Activated CD4-positive, CD25-positive, alpha-beta regulatory T cell treated with anti-CD3 and anti-CD28 coated beads, Interleukin-2, amount 50 U/mL, for 72 hours (primary cell): Measurements from ENCODE around the gene ETV3.
"Not testable (repeated sequence)": the region's sequence is repeated elsewhere in the genome, so short reads cannot be mapped to it uniquely, and the experiment has no call there.

Source experiments
- DNase-seq: peaks from one replicate; pipeline ENCODE4 v3.0.0; 2021

The ETV3 gene

DNA sequence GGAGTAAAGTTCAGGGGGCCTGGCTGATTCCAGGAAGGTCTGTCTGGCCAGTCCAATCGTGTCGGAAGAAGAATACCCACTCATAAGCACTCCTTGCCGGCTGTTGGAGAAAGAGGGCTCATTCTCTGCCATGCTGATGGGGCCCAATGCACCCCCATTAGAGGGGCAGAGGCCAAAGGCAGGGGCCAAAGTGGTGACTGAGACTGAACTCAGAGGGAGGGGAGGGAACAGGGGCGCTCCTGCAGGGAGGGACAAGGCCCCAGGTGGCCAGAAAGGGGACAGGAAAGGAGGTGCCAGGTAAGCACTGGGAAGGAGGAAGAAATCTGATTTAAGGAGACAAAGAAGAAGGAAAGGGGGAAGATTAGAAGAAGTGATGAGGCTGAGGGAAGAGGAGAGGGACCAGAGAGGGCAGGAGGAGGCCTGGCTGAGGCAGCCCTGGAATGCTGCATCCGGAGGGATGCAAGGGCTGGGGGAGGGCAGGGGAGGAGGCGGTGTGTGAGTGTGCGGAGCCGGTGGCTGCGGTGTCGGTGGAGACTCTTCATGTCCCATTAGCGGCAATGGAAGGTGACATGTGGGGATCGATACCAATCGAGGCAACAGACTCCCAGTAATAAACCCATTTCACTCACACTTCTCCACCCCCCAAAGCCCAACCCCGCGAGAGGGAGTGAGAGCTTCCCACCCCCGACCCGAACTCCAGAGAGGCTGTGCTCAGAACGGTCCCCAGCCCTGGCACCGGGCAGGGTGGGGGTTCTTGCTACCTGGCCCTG, 26.6 kb downstream of the ETV3 start:
- no peak for DNase-seq

DNA sequence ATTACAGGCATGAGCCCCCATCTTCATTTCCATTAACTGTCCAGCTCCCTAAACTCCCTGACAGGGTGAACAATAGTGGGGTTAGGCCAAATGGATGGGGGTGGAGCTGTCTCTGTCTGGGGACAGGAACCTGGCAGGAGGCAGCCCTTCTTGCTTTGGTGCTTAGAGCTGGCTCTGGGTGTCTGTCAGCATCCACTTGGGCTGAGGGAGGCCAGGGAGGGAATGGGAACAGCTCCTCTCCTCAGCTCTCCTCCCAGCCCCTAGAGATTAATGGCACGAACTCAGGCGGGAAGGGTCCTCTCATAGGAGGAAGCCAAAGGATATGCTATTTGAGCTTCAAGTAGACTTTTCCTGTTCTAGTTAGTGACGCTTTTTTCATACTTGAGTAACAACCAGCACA, 27.5 kb downstream of the ETV3 start:
- DNase-seq, result no peak

DNA sequence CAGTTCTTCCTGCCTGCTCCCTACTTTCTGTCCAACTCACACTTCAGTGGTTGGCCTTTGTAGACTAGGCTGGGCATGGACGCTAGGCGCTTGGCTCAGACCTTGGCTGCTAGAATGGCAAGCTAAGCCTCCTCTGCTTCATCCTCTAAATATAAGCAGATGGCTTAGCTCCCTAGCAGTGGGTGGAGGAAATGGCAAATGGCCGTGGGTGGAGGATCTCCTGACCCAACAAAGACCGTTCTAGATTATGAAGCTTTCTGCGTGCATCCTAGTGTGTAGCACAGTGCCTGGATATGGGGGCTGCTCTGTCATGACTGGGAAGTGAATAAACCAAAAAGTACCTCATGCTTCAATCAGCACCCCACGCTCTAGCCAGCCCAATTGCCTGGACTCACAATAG, 28.2 kb downstream of the ETV3 start:
- no peak for DNase-seq

DNA sequence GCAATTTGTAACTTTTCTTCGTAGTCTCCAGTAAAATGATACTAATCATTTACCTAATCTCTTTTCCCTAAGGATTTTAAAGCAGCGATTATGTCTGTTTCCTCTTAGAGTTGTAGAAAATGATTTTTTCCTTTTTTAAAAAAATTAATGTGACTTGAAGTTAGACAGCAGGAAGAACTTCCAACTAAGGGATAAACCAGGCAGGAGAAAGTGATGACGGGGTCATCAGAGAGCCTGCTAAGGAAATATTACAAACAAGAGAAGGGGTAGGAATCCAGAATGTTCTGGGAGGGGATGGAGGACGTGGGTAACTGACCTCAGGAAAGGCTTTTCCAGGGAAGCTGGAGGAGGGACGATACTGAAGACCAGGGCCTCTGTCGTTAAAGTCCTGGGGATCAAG, 29.7 kb downstream of the ETV3 start:
- no peak for DNase-seq

DNA sequence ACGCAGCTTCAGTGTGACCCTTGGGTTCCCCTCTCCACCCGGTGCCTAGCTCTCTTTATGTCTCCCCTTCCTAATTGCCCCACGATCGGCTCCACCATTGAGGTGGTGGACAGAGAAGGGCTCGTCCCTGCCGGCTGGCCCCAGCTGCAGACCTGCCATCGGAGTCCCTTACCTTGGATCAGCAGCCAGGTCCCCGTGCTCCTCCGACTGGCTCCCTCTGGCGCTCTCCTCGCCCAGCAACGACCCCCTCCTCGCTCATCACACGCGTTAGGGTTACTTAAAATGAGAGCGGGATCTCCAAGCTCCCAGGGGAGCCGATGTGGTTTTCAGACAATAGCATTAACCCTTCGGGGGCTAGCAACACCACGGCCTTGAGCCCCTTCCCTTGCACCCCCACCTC, 30.5 kb downstream of the ETV3 start:
- DNase-seq, result no peak

DNA sequence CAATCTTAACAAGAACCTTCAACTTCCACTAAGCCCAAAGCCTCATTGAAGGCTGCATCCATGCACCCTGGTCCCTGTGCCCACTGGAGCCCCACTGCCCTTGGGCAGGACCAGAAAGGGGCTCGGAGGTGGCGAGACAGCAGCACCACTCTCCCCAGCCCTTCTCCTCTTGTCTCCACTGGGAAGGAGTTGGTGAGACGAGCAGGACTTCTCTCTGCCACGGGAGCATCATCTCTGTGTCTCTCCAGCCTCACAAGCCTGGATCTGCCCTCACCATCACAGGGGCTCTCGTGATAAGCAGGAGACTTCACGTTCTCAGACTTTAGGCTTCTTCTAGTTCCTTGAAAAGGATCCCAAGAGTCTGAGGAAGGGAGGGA, 31.4 kb downstream of the ETV3 start:
- DNase-seq, result no peak

DNA sequence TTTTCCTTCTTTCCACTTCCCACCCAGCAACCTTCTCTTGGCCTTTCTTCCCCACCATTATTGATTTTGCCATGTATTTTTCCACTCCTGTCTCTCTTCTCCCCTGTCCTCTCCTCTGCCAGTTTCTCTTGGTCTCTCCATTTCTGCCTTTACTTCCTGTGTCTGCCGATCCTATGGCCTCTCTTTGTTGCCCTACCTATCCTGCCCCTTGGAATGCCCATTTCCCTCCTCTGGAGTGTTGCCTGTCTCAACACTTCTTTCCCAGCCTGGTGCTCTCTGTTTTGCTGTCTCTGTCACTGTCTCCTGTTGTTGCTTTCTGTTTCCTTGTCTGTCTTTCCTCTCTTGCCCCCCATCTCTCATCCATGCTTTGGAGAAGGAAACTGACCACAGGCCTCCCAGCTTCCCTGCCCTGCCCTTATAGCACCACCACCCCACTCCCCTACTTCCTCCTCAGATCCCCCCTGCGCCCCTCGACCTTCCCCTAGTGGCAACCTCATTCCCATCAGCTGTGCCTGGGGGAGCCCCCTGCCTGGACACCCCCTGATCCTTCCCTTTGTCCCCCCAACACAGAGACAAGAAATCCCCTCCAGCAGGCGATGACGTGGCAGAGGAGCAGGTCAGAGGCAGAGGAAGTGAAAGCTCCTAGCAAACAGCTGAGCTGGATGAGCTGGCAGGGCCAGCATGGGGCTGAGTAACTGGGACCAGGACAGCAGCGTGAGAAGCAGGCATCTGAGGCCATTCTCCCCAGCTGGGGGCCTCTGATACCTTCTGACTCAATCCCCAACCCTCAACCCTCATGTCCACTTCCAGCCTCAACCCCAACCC, 32.0 kb downstream of the ETV3 start:
- no peak for DNase-seq

DNA sequence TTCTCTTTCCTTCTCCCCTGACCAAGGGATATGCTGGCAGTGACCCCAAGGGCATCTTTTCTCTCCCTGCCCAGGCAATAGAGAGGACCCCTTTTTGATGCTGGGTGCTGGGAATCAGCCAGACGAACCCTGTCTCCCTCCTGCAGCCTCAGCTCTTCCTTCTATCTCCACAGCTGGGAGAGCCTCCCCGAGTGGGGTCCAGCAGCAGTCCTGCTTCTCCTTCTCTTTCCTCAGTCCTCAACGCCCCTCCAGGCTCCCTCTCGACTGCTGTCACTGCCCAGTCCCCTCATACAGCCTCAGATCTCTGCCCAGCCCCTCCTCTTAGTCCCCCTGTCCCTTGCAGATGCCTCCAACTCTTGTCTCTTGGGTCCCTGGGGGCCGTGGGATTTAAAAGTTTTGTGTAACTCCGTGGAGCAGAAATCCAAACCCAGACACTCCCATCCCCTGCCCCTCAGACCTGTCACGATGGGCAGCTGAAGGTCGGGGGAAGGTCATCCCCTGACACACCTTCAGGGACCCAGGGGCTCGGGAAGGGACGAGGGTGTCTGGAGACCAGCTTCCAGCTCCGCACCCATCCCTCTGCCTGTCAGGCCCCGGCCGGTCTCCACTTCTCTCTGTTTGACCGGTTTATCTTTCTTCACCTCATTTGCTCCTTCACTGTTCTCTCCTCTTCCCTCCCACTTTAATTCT, 32.8 kb downstream of the ETV3 start:
- DNase-seq, result no peak

DNA sequence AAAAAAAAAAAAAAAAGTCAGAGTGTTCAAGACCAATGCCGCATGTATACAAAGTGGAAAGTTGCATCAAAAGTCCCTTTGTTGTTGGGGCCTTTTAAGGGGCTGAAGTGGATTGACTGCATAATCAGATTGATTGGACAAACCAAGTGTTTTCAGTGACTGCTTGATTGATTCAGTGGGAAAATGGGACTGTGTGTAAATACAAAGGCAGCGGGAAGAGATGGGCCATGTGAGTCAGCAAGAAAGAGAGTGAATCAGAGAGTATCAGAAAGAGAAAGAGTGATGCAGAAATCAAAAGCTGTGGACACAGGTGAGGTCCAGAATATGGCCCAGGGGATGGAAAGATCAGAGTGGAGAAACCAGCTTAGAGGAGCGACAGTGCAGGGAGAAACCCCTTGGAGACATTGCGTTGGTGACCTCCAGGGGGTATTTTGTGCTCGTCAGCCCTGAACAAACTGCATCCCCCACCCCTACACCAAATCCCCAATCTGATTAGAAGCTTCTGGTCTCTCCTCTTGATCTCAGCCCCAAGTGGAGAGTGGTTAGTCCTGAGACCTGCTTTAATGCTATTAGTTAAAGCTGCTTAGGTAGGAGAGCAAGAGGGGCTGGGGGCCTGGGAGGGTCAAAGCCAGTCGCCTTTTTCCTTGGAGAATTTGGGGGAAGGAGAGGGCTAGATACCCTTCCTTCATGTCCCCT, 33.4 kb downstream of the ETV3 start:
- DNase-seq, result no peak

DNA sequence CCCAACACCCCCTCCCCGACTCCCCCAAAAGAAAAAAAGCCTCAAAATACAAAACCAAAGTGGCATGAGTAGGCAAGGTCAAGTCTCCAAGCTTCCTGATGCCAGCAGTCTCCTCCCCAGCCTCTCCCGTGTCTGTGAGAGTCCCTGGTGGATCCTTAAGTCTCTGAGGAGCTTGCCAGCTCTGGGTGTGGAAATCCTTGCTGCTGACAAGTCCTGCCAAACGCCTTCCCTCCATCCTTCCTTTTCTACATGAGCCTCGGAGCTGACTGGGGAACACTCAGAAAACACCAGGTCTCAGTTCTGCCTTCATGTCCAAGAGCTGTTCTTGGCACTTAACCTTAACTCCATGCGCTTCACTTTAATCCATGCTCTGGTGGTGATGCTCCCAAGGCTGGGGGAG, 34.9 kb downstream of the ETV3 start:
- no peak for DNase-seq

DNA sequence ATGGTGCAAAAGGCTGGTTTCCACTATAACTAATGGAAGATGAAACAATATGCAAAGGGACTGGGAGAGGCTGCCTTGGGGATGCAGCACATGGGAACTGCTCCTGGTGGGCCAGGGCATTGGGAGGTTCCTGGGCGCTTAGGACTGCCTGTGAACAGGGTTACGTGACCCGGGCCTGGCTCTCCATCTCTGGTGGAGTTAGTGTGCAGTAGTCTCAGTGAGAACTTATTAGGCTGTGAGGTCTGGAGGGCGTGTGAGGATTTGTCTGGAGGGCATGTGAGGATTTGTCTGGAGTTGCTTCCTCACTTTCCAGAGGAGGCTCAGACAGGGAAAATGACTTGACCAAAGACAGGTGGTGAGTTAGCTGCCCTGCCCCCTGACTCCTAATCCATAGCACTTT, 37.0 kb downstream of the ETV3 start:
- DNase-seq, result no peak

DNA sequence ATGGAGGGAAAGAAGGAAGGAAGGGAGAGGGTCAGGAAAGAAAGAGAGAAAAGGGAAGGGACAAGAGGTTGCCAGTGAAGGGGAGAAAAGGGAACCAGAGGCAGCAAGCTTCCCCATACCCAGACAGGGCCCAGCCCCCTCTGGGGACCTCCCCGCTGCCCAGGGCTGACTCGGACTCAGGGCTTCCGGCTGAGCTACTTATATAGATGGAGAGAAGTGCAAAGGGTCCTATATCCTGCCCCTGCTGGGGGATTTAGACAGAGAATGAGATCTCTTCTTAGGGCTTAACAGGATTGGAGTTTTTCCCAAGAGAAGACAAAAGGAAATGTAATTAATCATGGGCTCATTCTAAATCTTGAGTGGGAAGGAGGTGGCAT, 38.6 kb downstream of the ETV3 start, which contains the start of gene ETV3L:
ETV3L (minus strand) TSS at position 176 of the 377 bp plus-strand sequence. CDS start 285 bp downstream, outside the sequence.
- no peak for DNase-seq

DNA sequence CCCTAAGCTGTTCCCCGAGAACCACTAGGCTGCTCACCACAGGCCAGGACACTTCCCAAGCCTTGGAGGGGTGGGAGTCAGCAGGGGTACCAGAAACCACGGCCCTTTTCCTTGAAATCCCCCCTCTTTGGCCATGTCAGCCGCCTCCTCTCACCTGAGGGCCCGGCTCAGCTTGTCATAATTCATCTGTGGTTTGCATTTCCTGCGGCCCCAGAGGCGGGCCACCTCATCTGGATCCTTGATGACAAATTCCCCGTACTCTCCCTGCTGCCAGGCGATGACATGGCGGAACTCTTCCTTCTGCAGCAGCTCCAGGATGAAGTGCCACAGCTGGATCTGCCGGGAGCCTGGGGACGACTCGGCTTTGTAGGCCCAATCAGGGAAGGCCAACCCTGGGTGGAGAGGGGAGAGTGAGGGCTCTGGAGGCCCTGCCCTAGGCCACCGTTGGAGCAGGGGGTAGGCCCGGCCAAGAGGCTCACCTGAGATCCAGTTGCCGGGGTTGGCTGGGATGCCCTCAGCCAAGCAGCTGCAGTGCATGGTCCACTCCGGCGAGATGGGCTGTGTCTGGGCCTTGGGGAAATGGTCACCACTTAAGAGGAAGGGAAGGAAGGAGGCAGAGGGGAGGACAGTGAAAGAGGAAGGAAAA, 39.1 kb downstream of the ETV3 start:
- not testable (repeated sequence) for DNase-seq

DNA sequence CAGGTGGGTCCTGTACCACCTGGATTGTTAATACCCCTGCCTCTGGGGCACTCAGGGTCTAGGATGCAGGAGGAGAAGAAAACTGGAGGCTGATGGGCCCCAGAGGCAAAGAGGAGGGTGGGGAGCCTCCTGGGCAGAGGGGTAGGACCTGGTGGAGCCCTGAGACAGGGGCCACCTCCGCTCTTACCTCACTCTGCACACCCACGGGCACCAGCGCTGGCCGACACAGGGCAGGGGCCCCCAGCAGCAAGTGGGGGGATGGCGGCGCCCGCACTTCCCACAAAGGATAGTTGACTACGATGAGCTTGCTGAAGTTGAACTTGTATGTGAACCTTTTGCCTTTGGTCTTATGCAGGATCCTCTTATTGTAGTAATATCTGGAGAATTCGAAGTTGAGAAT, 39.7 kb downstream of the ETV3 start:
- DNase-seq, result no peak

DNA sequence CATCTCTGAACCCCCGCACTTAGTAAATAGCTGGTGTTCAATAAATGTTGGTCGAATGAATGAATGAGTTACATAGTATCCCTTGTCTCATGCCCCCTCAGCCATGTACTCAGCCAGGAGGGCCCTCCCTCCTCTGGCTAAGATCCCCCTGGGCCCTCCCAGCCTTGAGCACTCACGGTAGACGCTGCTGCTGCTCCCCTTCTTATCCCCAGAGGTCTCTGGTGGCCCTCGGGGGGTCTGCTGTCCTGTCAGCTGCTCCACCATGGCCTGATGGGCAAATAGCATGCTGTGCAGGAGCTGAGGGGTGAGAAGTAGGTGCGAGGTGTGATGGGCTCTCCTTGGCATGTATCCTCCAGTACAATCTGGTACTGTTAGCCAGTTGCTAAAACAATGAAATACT, 40.5 kb downstream of the ETV3 start:
- no peak for DNase-seq

DNA sequence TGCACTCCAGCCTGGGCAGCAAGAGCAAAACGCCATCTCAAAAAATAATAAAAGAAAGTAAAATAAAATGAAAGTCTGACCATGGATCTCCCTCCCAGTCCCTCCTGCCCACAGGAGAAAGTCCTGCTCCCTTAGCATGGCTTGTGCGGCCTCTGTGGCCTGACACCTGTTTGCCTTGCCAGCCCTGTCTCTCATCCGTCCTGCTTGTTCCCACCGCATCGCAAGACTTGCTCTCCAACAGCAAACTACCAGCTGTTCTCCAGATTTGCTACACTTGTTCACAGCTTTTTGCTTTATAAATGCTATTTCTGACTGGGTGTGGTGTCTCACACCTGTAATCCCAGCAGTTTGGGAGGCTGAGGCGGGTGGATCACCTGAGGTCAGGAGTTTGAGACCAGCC, 41.3 kb downstream of the ETV3 start:
- no peak for DNase-seq

DNA sequence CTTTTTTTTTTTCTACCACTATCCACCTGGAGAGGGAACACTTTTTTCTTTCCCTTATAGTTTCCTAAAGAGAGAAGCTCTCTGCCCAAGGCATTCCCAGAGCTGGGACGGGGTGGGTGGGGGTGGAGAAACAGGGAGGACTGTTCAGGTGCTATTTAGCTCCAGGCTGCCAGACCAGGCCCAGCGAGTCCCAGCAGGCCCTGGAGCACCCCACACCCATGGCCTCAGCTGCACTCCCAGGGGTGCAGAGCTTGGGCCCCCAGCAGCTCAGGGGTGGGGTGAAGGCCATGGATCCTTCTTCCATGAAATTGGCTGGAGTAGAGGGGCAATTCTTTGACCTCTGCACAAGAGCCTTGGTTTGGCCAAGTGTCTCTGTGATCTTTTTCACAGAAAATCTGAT, 42.6 kb downstream of the ETV3 start:
- no peak for DNase-seq

DNA sequence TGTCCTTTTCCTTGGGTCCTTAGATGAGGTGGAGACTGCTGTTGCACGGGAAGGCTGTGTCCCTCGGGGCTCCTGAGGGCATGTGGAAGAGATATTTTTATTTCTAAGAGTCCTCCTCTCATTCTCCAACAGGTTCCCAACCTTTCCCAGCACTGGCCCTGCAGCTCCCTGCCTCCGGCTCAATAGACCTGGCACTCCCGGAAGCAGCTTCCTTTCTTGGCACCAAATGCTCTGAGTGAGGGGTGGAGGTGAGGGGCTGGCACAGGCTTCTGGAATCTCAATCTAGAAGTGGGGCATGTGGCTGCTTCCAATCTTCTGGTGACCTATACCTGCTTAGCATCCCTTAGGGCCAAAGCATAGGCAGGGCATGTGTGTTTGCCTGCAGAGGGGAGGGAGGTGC, 43.1 kb downstream of the ETV3 start:
- no peak for DNase-seq

DNA sequence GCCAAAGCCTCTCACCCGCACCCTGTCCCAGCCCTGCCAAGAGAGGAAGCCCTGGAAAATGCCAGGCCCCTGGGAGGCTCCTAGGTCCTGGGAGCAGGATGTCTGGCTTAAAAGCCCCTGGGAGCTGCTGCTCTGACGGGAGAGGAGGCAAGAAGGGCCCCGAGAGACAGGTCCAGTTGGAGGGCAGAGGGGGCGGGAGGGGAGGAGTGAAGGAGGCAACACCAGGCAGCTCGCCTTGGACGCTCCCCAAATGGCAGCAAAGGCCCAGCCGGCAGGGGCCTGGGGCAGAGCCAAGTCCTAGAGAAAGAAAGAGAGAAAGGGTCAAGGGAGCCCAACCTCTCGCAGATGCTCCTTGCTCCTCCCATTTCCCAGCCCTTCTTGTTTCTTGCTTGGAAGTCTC, 45.4 kb downstream of the ETV3 start:
- no peak for DNase-seq

DNA sequence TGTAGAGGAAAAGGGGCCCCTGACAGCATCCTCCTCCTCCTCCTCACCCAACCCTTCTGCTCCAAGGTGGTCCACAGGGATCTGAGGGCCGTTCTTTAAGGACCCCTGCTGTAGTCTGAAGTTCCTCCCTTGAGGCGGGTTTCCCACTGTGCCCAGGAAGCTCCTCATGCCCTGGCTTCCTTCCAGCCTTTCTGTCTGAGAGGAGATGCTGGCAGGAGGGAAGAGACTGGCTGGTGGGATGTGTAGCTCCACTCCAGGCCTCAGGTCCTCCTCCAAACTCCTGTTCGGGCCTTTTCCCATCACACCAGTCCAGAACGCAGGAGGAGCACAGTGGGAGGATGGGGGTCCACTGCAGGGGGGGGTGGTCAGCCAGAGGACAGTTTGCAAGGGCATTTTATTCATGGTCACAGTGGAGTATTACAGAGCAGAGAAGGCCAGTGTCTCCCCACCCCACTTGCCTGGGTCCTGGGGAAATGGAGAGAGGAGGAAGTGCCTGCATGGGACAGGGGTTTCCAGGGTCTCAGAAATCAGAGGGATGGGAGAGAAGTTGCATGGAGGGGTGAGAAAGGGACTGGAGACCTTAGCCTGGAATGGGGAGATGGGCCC, 46.4 kb downstream of the ETV3 start:
- DNase-seq, result no peak

DNA sequence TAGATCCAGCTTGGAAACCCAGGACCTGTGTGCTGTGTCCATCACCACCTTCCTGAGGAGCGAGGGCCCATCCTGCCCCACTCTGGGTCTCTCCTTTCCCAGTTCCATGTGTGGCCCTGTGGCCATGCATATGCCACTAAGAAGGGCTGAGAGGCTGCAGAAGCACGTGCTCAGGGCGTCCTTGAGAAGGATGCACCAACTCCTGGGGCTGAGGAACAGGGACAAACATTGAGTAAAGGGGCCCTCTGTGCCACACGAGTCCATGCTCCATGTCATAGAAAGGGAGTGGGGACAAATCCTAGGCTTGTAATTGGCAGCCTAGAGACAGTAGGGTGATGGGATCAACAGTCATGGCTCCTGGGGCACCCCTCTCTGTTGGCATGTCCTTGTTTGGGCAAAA, 47.0 kb downstream of the ETV3 start:
- DNase-seq, result no peak

DNA sequence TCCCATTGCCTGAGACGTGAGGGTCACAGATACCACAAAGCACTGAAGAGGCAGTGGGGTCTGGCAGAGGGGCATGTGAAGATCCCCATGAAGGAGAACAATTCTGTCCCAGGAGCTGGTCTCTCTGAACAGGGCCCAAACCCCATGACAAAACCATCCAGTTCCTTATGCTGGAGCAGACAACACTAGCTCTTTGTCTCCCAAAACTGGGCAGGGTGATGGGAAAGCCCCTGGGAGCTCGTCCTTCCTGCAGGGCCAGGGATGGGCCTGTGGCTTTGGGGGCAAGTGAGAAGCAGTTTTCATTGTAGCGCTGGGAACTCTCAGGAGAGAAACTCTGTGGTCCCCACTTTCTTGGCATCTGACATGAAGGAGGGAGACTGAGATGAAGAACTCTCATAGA, 47.4 kb downstream of the ETV3 start:
- DNase-seq, result no peak
